ENCODE measurements around the gene RPS6KL1.

DNA sequence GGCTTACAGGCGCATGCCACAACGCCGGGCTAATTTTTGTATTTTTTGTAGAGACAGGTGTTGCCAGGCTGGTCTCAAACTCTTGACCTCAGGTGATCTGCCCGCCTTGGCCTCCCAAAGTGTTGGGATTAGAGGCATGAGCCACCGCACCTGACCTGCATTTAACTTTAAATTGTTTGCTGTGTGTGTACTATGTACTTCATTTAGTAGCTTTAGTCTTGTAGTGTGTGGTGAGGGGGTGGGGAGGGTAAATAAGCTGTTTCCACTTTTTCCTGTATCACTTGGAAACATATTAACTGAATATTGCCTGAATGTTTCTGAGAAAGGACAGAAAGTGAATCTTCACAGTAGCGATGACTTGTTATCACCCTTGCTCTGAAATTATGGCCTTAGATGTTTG, 32.8 kb downstream of the RPS6KL1 start:
- no peak for TF ChIP-seq SUZ12 (IDR thresholded peaks at IDR 0.05; ENCODE audit: extremely low read depth, insufficient read depth, insufficient read length)
- no peak for TF ChIP-seq ZNF274 (IDR thresholded peaks at IDR 0.05; ENCODE audit: low read depth, low read length)

Measured in NT2/D1 (cell line).